Uterus (tissue), 2 donors: ENCODE measurements around the gene TNIP1.

Source experiments
- CTCF ChIP-seq, 4 experiments: fragments of 200-600 bp in 2 of 4; fragments of 450-650 bp in 2 of 4; sonication (generic) in 2 of 4; IDR thresholded peaks; one replicate each; pipeline ENCODE4 v1.5.1; 2016 to 2019; ENCODE audit warnings: antibody characterized with exemption in 4 of 4, mild to moderate bottlenecking in 2 of 4, moderate library complexity in 1 of 4
- POLR2A ChIP-seq, 2 donors: fragments of 450-650 bp; IDR thresholded peaks; one replicate each; pipeline ENCODE4 v1.6.1; 2016; ENCODE audit warnings: antibody characterized with exemption in 2 of 2, mild to moderate bottlenecking in 1 of 2, moderate library complexity in 1 of 2

GRCh38 chr5:151100681-151101080 is 19.8 kb upstream of the TNIP1 start:
- no peak for TF ChIP-seq CTCF (IDR thresholded peaks at IDR 0.05)
- TF ChIP-seq POLR2A (IDR thresholded peaks at IDR 0.05), result no peak
